Mucosa of descending colon (tissue), 3 donors: ENCODE data around the gene GPR157. TPM values are rescaled to one million over a fixed set of nuclear protein-coding genes. Genes with fewer than 3 reads are reported as not detected.
"Not testable (repeated sequence)": the region's sequence is repeated elsewhere in the genome, so short reads cannot be mapped to it uniquely, and the experiment has no call there.

Experiments
- ATAC-seq: fragments of 200-7000 bp; cut with Tn5 transposase; one replicate; pipeline ENCODE4 v1.9.1; 2020; ENCODE audit warnings: mild to moderate bottlenecking, moderate library complexity
- DNase-seq, 3 donors: peaks; one replicate each; pipeline ENCODE4 v3.0.0-alpha.2; 2020
- H3K36me3 ChIP-seq: fragments of 200-600 bp; one replicate; pipeline ENCODE4 v1.8.0; 2021; ENCODE audit warnings: low read depth, mild to moderate bottlenecking
- H3K4me1 ChIP-seq: fragments of 200-600 bp; one replicate; pipeline ENCODE4 v1.8.0; 2021; ENCODE audit warnings: low read depth, mild to moderate bottlenecking
- H3K4me3 ChIP-seq: fragments of 200-600 bp; one replicate; pipeline ENCODE4 v1.8.0; 2021; ENCODE audit warnings: mild to moderate bottlenecking
- H3K9me3 ChIP-seq: fragments of 200-600 bp; one replicate; pipeline ENCODE4 v1.8.0; 2021; ENCODE audit warnings: mild to moderate bottlenecking
- CTCF ChIP-seq: fragments of 200-600 bp; IDR thresholded peaks from one replicate; pipeline ENCODE4 v1.8.0; 2022; ENCODE audit warnings: antibody characterized with exemption, mild to moderate bottlenecking
- intact Hi-C, 2 donors: fragments of 100-400 bp; cut with DNase I in 1 of 2; cut with micrococcal nuclease in 1 of 2; formaldehyde crosslinking; loops; one replicate each; pipeline versions ENCODE4 v1.11.0 to v1.11.1; 2022; cut with DNase I, micrococcal nuclease
- total RNA-seq, 3 donors: library from RNA; stranded (reverse); fragmentation: NEBNext Ultra II Directional in 2 of 3; extraction: Animal tissue kit (Norgen Biotek cat#: 25700) in 2 of 3; gene quantifications; one replicate each; pipeline versions ENCODE4 v1.2.1 to v1.2.4, GENCODE V29; 2021 to 2023
- donor health status: DM: no; HTN: no; CAD: no; lungs with moderate emphysema.
- donor health status: DM: no; HTN: no; CAD: no.
- donor health status: DM: no; HTN: yes; CAD: no.

Gene GPR157
- total RNA-seq, 3 donors from 2014 or later: 7.0 to 8.7 (median 8.1) TPM

GRCh38 chr1:9145714-9146113, 16.8 kb upstream of the GPR157 start:
- ATAC-seq (no peak), DNase-seq (no peak)
- TF ChIP-seq CTCF: no peak
- Histone ChIP-seq H3K36me3 (no peaks in the 10 kb centered on the region), H3K9me3 (no peaks in the 10 kb centered on the region), H3K4me3 (no peak overlapping the region), H3K4me1 (no peaks in the 10 kb centered on the region)
- intact Hi-C loops: no loop called here

- no peaks in the 10 kb centered on the region for H3K9me3 ChIP-seq
- no peaks in the 10 kb centered on the region for H3K36me3 ChIP-seq
- no peak overlapping the region for H3K4me3 ChIP-seq
- H3K4me1 ChIP-seq: no peaks in the 10 kb centered on the region
- no peak for ATAC-seq
- no peak for DNase-seq
- TF ChIP-seq CTCF: no peak
- intact Hi-C loops: no loop called here
Observed at GRCh38 chr1:9145021-9145668, 16.2 kb upstream of the GPR157 start.

GRCh38 chr1:9144494-9144893, 15.6 kb upstream of the GPR157 start:
- H3K4me3 ChIP-seq, H3K9me3 ChIP-seq, H3K4me1 ChIP-seq, ATAC-seq, intact Hi-C loops, H3K36me3 ChIP-seq, DNase-seq: not testable (repeated sequence)

GRCh38 chr1:9143250-9143649, 14.3 kb upstream of the GPR157 start:
- peak; percentile 15 for ATAC-seq
- intact Hi-C loops: no loop called here

GRCh38 chr1:9139930-9140329, 11.0 kb upstream of the GPR157 start:
- H3K4me1 ChIP-seq: no peaks in the 10 kb centered on the region
- ATAC-seq (no peak), DNase-seq (no peak)
- H3K4me3 ChIP-seq: no peak overlapping the region
- H3K9me3 ChIP-seq: no peaks in the 10 kb centered on the region
- intact Hi-C loops: no loop called here
- H3K36me3 ChIP-seq: no peaks in the 10 kb centered on the region
- no peak for TF ChIP-seq CTCF

More at GRCh38 chr1:9143250-9143649, 14.3 kb upstream of the GPR157 start:
- Histone ChIP-seq H3K4me3 (no peak overlapping the region), H3K4me1 (no peaks in the 10 kb centered on the region), H3K9me3 (no peaks in the 10 kb centered on the region), H3K36me3 (no peaks in the 10 kb centered on the region)
- no peak for DNase-seq
- no peak for TF ChIP-seq CTCF

- Histone ChIP-seq H3K36me3 (no peaks in the 10 kb centered on the region), H3K4me1 (no peaks in the 10 kb centered on the region), H3K4me3 (no peak overlapping the region), H3K9me3 (no peaks in the 10 kb centered on the region)
- no peak for TF ChIP-seq CTCF
- no peak for ATAC-seq
- intact Hi-C loops: no loop called here
- DNase-seq: no peak
Observed at GRCh38 chr1:9136932-9137331, 8.0 kb upstream of the GPR157 start.
